ENCODE results near the gene NARF.

DNA sequence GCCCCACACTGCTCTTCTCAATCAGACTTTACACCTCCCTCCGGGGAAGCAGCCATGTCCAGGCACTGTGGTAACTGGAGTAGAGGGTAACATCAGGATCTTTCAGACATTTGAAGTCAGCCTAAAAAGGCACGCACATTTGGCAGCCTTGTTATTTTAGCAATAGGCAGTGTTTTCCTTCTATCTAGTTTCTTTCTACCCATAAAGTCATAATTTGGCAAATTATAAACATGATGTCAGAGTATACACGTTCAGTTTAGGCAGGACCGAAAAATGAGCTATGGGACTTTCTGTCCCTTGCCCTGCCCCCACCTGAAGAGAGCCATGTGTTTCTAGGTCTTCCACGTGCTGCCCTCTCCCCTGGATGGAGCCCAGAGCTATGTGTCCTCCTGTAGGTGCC is 21.1 kb downstream of the NARF start:
- TF ChIP-seq, protein P1, sequence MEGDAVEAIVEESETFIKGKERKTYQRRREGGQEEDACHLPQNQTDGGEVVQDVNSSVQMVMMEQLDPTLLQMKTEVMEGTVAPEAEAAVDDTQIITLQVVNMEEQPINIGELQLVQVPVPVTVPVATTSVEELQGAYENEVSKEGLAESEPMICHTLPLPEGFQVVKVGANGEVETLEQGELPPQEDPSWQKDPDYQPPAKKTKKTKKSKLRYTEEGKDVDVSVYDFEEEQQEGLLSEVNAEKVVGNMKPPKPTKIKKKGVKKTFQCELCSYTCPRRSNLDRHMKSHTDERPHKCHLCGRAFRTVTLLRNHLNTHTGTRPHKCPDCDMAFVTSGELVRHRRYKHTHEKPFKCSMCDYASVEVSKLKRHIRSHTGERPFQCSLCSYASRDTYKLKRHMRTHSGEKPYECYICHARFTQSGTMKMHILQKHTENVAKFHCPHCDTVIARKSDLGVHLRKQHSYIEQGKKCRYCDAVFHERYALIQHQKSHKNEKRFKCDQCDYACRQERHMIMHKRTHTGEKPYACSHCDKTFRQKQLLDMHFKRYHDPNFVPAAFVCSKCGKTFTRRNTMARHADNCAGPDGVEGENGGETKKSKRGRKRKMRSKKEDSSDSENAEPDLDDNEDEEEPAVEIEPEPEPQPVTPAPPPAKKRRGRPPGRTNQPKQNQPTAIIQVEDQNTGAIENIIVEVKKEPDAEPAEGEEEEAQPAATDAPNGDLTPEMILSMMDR (IDR thresholded peaks at IDR 0.05): no peak
- TF ChIP-seq POLR2A (IDR thresholded peaks at IDR 0.05) (no peak), POLR2AphosphoS5 (IDR thresholded peaks at IDR 0.05; ENCODE audit: insufficient read depth in 1 of 2, low read depth in 1 of 2) (no peak)
